Activated CD4-positive, alpha-beta T cell treated with anti-CD3 and anti-CD28 coated beads, Interleukin-2, amount 50 U/mL, for 16 hours (primary cell): Measurements from ENCODE around the gene RAB9A.
A peak's percentile ranks its signal among the peaks of the same experiment; 100 is the strongest.
"Not testable (repeated sequence)": the region's sequence is repeated elsewhere in the genome, so short reads cannot be mapped to it uniquely, and the experiment has no call there.

ENCODE experiments used
- DNase-seq: peaks from one replicate; pipeline ENCODE4 v3.0.0-alpha.2; 2020

Gene RAB9A

GRCh38 chrX:13703135-13703534 is 14.2 kb downstream of the RAB9A start:
- no peak for DNase-seq

DNA sequence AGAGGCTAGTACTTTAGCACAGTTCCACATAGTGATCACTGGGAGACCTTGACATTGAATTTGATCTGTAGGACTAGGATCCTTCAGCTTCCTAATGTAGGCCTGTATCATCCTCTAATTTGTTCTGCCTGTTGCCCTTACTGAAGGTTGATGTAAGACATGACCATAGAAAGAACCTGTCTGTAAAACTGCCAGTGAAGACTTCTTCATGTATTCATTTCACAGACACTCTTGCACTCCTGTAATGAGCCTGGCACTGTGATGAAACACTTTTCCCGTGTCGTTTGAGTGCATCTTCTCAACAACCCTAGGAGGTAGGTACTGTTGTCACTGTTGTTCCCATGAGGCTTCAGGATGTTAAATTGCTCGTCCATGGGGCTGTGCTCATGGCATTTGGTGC is 14.7 kb downstream of the RAB9A start:
- DNase-seq: no peak

DNA sequence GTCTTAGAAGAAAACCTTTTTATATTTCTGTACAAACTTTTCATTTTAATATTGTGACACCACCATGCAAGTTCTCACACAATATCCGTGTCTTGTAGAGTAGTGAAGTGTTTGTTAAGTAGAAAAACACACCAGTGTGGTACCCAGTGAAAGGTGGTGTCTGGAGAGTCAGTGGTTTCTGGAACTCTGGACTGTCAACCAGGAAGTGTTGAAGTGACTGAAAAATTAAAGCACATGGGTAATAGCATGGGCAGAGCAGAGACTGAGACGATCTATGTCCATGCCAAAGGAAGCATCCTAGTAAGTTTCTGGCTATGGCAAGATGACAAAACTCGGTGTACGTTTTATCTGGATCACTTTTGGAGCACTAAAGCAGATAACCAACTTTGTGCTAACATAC is 22.2 kb downstream of the RAB9A start:
- no peak for DNase-seq

- no peak for DNase-seq
These were observed 27.5 kb downstream of the RAB9A start for GRCh38 chrX:13716455-13716854.

- DNase-seq: no peak
These were observed 28.0 kb downstream of the RAB9A start for GRCh38 chrX:13716905-13717304.

DNA sequence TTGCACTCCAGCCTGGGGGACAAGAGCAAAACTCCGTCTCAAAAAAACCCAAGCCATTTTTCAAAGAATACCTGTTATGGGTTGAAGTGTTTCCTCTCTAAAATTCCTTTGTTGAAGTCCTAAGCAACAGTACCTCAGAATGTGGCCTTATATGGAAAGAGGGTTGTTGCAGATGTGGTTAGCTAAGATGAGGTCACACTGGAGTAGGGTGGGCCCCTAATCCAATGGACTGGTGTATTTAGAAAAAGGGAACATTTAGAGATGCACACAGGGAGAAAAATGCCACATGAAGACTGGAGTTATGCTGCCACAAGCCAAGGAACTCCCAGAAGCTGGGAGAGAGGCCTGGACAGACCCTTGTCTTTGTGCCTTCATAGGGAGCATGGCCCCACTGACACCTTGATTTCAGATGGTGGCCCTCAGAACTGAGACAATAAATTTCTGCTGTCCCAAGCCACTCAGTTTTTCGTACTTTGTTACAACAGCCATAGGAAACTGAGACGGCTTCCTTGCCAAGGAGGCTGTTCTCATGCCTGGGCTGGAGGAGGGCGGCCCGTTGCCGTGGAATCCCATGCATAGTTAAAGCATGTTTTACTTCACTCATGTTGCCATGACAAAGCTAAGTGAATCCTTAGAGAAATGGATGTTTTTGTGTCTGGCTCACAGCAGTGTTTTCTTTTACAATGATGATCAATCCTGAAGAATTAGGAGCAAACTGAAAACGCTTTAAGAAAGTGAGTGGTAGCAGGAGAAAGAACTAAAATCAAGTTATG is 29.0 kb downstream of the RAB9A start:
- DNase-seq: no peak

DNA sequence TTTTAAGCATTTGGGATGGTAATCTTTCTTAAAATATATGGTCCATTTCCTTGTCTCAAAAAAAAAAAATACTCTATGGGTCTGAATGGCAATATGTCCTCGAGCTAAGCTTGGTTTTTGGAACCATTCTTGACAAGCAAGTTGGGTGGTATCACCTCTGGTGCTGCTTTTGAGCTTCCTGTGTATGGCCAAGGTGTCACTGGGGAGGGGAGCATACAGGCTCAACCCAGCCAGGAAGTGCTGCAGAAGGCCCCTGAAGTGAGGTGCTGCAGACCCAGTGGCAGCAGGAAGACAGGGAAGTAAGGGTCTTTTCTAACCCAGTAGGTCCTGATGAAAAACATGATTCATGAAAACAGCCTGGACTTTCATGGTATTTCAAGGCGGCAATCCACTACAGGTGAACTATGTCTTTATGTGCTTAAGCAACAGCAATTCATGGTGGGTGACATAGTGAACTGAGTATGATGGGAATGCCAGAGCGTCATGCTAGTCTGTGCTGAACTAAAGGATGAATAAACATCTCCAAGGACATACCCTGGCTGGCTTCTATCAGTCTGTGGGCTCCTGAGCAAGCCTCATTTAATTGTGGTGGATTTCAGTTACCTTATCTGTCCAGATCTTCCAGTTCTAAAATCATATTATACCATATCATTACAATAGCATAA is 30.4 kb downstream of the RAB9A start:
- DNase-seq: no peak

DNA sequence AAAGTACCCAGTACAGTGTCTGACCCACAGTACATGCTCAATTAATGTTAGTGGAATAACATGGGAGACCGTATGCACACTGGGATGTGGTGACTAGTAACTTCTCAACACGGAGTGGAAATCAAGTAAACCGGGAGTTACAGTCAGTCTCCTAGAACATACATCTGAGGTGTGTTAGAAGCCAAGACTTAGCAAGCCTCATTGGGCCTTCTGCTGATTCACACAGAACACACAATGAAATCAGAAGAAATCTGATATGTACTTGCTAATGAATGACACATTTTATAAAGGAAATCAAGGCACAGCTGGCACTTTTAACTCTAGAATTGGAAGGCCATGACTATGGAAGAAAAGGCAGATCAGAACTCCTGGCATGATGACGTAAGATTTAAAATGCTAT is 32.4 kb downstream of the RAB9A start:
- no peak for DNase-seq

DNA sequence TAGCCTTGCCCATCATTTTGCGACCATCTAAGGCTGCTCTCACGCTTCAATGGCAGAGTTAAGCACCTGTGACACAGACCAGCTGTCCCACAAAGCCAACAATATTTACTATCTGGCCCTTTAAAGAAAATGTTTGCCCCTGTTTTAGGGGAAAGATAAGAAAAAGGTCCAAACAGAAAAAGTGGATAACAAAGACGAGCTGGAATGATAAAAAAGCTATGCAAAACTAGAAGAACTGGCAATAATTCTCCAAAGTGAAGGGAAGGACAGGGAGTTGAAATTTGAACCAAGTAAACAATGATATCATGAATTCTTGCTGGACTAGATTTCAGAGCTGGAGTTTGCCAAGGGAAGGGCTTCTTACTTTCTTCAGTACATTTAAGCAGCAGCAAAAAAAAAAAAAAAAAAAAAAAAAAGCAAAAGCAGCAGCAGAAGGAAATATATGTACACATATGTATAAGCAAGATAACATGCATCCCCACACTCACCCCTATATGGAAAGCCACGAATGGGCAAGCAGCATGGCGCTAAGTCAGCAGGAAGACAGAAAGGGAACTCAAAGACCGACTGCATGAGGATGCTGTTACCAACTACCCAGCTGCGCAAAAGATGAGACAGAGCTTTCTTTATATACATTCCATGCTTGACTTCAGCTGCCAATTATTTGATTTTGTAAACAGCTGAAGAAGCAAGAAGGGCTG is 33.0 kb downstream of the RAB9A start:
- DNase-seq: no peak

GRCh38 chrX:13724878-13725277 is 36.0 kb downstream of the RAB9A start:
- not testable (repeated sequence) for DNase-seq

GRCh38 chrX:13726583-13726982 is 37.7 kb downstream of the RAB9A start:
- DNase-seq: not testable (repeated sequence)

DNA sequence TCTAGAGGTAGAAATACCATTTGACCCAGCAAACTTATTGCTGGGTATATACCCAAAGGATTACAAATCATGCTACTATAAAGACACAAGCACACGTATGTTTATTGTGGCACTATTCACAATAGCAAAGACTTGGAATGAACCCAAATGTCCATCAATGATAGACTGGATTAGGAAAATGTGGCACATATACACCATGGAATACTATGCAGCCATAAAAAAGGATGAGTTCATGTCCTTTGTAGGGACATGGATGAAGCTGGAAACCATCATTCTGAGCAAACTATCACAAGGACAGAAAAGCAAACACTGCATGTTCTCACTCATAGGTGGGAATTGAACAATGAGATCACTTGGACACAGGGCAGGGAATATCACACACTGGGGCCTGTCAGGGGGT is 41.6 kb downstream of the RAB9A start:
- not testable (repeated sequence) for DNase-seq

- no peak for DNase-seq
These were observed 43.5 kb downstream of the RAB9A start for GRCh38 chrX:13732246-13733067.

DNA sequence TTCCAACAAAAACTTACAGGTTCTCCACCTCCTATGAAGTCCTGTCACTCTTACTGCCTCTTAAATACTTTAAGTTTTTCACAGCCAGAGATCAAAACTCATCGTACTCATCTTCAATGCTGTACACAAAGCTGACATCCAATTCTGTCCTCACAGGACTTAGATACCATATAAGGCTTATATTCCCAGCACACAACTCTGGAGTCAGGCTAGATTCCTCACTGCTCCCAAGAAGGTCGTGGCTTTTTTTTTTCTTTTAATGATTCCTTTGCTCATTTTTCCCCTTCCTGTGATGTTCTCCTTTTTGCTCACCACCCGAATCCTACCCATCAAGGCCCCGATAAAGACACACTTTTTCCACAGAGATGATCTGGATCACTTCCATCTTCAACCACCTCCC is 44.6 kb downstream of the RAB9A start:
- no peak for DNase-seq

- peak; percentile 95 for DNase-seq
These were observed 45.6 kb downstream of the RAB9A start, which contains the start of the genes OFD1 and TRAPPC2 for GRCh38 chrX:13734278-13735172. Gene OFD1, plus strand, starts transcription at chrX:13734748. Its CDS starts 324 bp downstream, at chrX:13735072. Gene TRAPPC2, minus strand, starts transcription at chrX:13734620. Its CDS starts 14,657 bp downstream, at chrX:13719963.

GRCh38 chrX:13741695-13742094 is 52.8 kb downstream of the RAB9A start:
- DNase-seq: no peak

DNA sequence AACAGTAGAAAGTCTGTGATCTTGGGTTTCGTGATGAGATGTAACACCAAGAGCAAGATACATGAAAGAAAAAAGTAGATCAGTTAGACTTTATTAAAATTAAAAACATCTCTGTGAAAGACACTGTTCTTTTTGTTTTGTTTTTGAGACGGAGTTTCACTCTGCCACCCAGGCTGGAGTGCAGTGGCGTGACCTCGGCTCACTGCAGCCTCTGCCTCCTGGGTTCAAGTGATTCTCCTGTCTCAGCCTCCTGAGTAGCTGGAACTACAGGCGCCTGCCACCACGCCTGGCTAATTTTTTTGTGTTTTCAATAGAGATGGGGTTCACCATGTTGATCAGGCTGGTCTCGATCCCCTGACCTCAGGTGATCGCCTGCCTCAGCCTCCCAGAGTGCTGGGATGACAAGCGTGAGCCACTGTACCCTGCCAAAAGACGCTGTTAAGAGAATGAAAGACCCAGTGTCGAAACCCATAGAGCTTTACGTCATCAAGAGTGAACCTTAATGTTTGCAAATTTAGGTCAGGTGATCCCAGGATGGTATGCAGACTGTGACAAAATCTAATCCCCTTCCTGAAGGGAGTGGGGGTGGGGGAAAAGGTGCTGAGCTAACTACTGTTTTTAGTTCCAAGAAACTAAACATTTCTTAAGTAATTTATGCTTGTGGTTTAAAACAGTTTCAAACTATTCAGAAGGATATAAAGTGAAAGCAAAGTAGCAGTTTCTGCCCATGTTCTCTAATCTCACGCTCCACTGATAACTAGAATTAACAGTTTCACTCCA is 53.7 kb downstream of the RAB9A start:
- peak; percentile 76 for DNase-seq

DNA sequence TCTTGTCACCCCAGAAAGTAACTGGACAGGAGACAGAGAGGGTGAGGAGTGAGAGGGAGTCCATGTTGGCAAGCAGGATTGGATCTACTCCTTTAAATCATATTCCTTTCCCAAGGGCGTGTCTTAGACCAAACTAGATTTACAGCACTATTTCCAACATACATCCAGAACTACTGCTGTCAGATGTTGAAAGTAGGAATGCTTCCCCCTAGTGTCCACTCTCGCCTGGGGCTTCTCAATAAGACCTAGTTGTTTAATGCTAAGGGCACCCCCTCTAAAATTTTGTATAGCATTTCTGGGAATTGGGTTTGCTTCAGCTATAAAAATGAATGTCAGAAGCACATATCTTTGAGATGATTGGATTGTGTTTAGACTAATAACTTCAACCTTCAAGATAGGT is 58.9 kb downstream of the RAB9A start:
- DNase-seq: no peak

DNA sequence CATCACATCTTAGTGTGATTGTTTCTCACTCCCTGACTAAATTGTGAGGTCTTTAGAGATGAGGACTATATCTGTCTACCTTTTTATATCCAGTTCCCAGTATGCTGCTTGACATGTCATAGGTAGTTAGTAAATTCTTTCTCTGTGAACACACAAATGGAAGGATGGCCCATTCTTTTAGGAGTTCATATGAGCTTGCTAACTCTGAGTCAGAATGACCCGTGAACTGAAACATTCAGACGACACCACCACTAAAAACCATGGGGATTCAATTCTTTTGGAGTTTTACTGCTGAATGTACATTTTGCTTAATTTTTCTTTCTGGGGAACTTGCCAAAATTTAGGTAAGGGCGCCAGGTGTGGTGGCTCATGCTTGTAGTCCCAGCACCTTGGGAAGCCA is 59.6 kb downstream of the RAB9A start:
- DNase-seq: no peak

GRCh38 chrX:13750204-13750603 is 61.3 kb downstream of the RAB9A start:
- peak; percentile 61 for DNase-seq

DNA sequence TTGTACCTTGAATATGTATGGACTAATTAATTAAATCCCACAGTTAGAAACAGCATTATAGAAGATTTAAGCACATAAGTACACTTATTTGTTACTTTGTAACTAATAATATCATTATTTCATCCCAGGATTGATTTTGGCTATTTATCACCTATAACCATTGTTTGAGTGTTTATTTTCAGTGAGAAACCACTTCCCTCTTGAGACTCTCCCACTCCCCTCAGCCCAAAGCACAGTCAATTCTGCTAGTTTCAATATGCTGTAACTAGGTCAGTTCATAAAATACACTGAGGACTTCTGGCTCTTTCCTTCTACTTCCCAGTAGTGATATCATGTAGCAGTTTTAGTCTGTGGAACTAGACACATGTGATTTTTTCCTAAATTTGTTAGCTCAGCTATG is 61.9 kb downstream of the RAB9A start:
- DNase-seq: peak; percentile 18
